Loucy (cell line): Measurements from ENCODE around the gene VGF.

Source experiments
- H2AFZ ChIP-seq: fragments of 200-600 bp; sonication (generic); 2 replicates; pipeline ENCODE4 v1.6.0; 2016; ENCODE audit warnings: antibody characterized with exemption, mild to moderate bottlenecking, low read length, moderate library complexity
- H3F3A ChIP-seq: fragments of 200-600 bp; 2 replicates; pipeline ENCODE4 v1.6.0; 2016; ENCODE audit warnings: antibody characterized with exemption, low read depth, mild to moderate bottlenecking
- H3K27me3 ChIP-seq: fragments of 200-600 bp; sonication (generic); 2 replicates; pipeline ENCODE4 v1.6.1; 2014; ENCODE audit warnings: low read length, mild to moderate bottlenecking; ENCODE audit not compliant: insufficient read depth, poor library complexity, severe bottlenecking
- H3K36me3 ChIP-seq: fragments of 200-600 bp; sonication (generic); 2 replicates; pipeline ENCODE4 v1.6.1; 2016; ENCODE audit warnings: low read length; ENCODE audit not compliant: insufficient read depth
- H3K4me1 ChIP-seq: fragments of 200-600 bp; sonication (generic); 2 replicates; pipeline ENCODE4 v1.5.1; 2014; ENCODE audit warnings: low read length, mild to moderate bottlenecking; ENCODE audit not compliant: insufficient read depth, poor library complexity, severe bottlenecking
- H3K4me2 ChIP-seq: fragments of 200-600 bp; sonication (generic); 2 replicates; pipeline ENCODE4 v1.6.0; 2014; ENCODE audit warnings: antibody characterized with exemption, low read length, low read depth, mild to moderate bottlenecking; ENCODE audit not compliant: poor library complexity, severe bottlenecking
- H3K4me3 ChIP-seq: fragments of 200-600 bp; sonication (generic); 2 replicates; pipeline ENCODE4 v1.5.1; 2014; ENCODE audit warnings: low read length, mild to moderate bottlenecking, mixed read lengths; ENCODE audit not compliant: poor library complexity, severe bottlenecking
- H3K79me2 ChIP-seq: fragments of 200-600 bp; sonication (generic); 2 replicates; pipeline ENCODE4 v1.6.1; 2014; ENCODE audit warnings: low read length; ENCODE audit not compliant: insufficient read depth
- H3K9ac ChIP-seq: fragments of 200-600 bp; sonication (generic); 2 replicates; pipeline ENCODE4 v1.6.0; 2014; ENCODE audit warnings: mild to moderate bottlenecking, low read depth, low read length, moderate library complexity; ENCODE audit not compliant: poor library complexity, severe bottlenecking
- H3K9me2 ChIP-seq: fragments of 200-600 bp; sonication (generic); replicated peaks from 2 replicates; pipeline ENCODE4 v1.6.1; 2016; ENCODE audit warnings: low read depth, low read length, mixed read lengths
- H3K9me3 ChIP-seq: fragments of 200-600 bp; sonication (generic); 2 replicates; pipeline ENCODE4 v1.6.1; 2014; ENCODE audit warnings: mild to moderate bottlenecking, antibody characterized with exemption, low read length, low read depth; ENCODE audit not compliant: insufficient read depth
- H4K20me1 ChIP-seq: fragments of 200-600 bp; sonication (generic); 2 replicates; pipeline ENCODE4 v1.6.0; 2014; ENCODE audit warnings: antibody characterized with exemption, low read length, mild to moderate bottlenecking; ENCODE audit not compliant: insufficient read depth, poor library complexity, severe bottlenecking
- CTCF ChIP-seq: fragments of 200-600 bp; sonication (generic); conservative IDR thresholded peaks from 2 replicates; pipeline ENCODE4 v1.5.1; 2014; ENCODE audit warnings: mild to moderate bottlenecking, antibody characterized with exemption, low read length
- EZH2phosphoT487 ChIP-seq: fragments of 200-600 bp; IDR thresholded peaks from 2 replicates; pipeline ENCODE4 v1.6.1; 2018; ENCODE audit warnings: antibody characterized with exemption, mild to moderate bottlenecking, moderate library complexity, borderline replicate concordance

VGF gene

GRCh38 chr7:101165075-101165957 is at the start of gene VGF:
Gene VGF, minus strand, starts transcription at chr7:101165569. Its CDS starts 726 bp downstream, at chr7:101164843.
- no peaks in the 10 kb centered on the region for H3K9me2 ChIP-seq
- H2AFZ ChIP-seq, result no peak within 1 kb of the TSS
- H3K9ac ChIP-seq, result no peak within 1 kb of the TSS
- peak within 1 kb of the TSS; percentile 62 for H3K4me2 ChIP-seq
- H4K20me1 ChIP-seq, result peaks cover 16% of the 10 kb centered on the region
- TF ChIP-seq CTCF (no peak), EZH2phosphoT487 (no peak)
- H3F3A ChIP-seq, result 0 out of 2 replicates have a peak, but pooled peaks cover 3% of the 10 kb centered on the region
- no peaks in the 10 kb centered on the region for H3K9me3 ChIP-seq
- H3K36me3 ChIP-seq, result no peaks in the 10 kb centered on the region
- no peaks in the 10 kb centered on the region for H3K27me3 ChIP-seq
- no peak within 1 kb of the TSS for H3K4me3 ChIP-seq
- H3K4me1 ChIP-seq, result peaks cover 29% of the 10 kb centered on the region
- H3K79me2 ChIP-seq, result 0 out of 2 replicates have a peak, but pooled peaks cover 6% of the 10 kb centered on the region

- no peaks in the 10 kb centered on the region for H3K9me2 ChIP-seq
- H3K9ac ChIP-seq, result no peak overlapping the region
- H3K4me3 ChIP-seq, result no peak overlapping the region
- no peaks in the 10 kb centered on the region for H4K20me1 ChIP-seq
- H3K27me3 ChIP-seq, result no peaks in the 10 kb centered on the region
- no peak overlapping the region for H3K4me2 ChIP-seq
- no peaks in the 10 kb centered on the region for H3K9me3 ChIP-seq
- TF ChIP-seq EZH2phosphoT487 (no peak), CTCF (no peak; the same call in 1 of the 2 replicates)
- H2AFZ ChIP-seq, result no peak overlapping the region
- H3K79me2 ChIP-seq, result peaks cover 7% of the 10 kb centered on the region; the same call in 1 of the 2 replicates
- peaks cover 9% of the 10 kb centered on the region for H3K4me1 ChIP-seq
- H3F3A ChIP-seq, result no peaks in the 10 kb centered on the region
- no peaks in the 10 kb centered on the region for H3K36me3 ChIP-seq
Measured at GRCh38 chr7:101212014-101212413, 46.6 kb upstream of the VGF start.

- H2AFZ ChIP-seq, result no peak overlapping the region
- H3K4me3 ChIP-seq, result no peak overlapping the region
- no peaks in the 10 kb centered on the region for H3K9me2 ChIP-seq
- no peak overlapping the region for H3K4me2 ChIP-seq
- no peaks in the 10 kb centered on the region for H4K20me1 ChIP-seq
- H3K27me3 ChIP-seq, result no peaks in the 10 kb centered on the region
- no peaks in the 10 kb centered on the region for H3F3A ChIP-seq
- H3K9ac ChIP-seq, result no peak overlapping the region
- H3K9me3 ChIP-seq, result no peaks in the 10 kb centered on the region
- no peaks in the 10 kb centered on the region for H3K36me3 ChIP-seq
- TF ChIP-seq EZH2phosphoT487, result no peak
- no peak for TF ChIP-seq CTCF
- peaks cover 2% of the 10 kb centered on the region; the same call in 1 of the 2 replicates for H3K79me2 ChIP-seq
- peaks cover 6% of the 10 kb centered on the region for H3K4me1 ChIP-seq
Measured at GRCh38 chr7:101211501-101211900, 46.1 kb upstream of the VGF start.
